Tibial nerve (tissue), 4 donors: Measurements from ENCODE around the gene GPR153.

Source experiments
- EP300 ChIP-seq, 2 donors: sonication (generic); formaldehyde crosslinking; IDR thresholded peaks; one replicate each; pipeline ENCODE4 v1.6.1; 2017; ENCODE audit warnings: antibody characterized with exemption in 2 of 2, mild to moderate bottlenecking in 1 of 2
- TF ChIP-seq, protein P1 (sequence below), 5 experiments: fragments of 200-600 bp in 3 of 5; fragments of 450-650 bp in 2 of 5; sonication (generic) in 3 of 5; IDR thresholded peaks; one replicate each; pipeline ENCODE4 v1.5.1; 2016 to 2019; ENCODE audit warnings: antibody characterized with exemption in 5 of 5, mild to moderate bottlenecking in 3 of 5, moderate library complexity in 2 of 5

DNA sequence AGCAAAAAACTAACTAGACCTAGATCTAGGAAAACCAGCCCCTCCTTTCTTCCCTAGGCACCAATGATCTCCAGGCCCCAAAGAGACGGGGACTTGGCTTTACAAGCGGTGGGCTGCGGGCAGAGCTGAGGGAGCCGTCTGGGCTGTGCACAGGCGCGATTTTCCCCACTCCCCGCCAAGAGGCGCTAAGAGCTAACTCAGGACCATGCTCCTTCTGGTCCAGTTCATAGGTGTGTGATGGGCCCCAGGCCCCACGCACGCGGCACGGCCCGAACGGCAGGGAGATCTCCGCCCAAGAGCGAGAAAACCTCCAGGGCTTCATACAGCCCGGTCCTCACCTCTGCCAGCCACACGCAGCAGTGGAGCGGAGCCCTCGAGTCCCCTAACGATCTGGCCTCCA, 7.5 kb upstream of the GPR153 start:
- TF ChIP-seq EP300 (IDR thresholded peaks at IDR 0.05): no peak
- TF ChIP-seq, protein P1, sequence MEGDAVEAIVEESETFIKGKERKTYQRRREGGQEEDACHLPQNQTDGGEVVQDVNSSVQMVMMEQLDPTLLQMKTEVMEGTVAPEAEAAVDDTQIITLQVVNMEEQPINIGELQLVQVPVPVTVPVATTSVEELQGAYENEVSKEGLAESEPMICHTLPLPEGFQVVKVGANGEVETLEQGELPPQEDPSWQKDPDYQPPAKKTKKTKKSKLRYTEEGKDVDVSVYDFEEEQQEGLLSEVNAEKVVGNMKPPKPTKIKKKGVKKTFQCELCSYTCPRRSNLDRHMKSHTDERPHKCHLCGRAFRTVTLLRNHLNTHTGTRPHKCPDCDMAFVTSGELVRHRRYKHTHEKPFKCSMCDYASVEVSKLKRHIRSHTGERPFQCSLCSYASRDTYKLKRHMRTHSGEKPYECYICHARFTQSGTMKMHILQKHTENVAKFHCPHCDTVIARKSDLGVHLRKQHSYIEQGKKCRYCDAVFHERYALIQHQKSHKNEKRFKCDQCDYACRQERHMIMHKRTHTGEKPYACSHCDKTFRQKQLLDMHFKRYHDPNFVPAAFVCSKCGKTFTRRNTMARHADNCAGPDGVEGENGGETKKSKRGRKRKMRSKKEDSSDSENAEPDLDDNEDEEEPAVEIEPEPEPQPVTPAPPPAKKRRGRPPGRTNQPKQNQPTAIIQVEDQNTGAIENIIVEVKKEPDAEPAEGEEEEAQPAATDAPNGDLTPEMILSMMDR (IDR thresholded peaks at IDR 0.05): no peak
